Measurements from ENCODE around the gene BST1. TPM values are rescaled to one million over a fixed set of nuclear protein-coding genes. Genes with fewer than 3 reads are reported as not detected.
"Not testable (repeated sequence)": the region's sequence is repeated elsewhere in the genome, so short reads cannot be mapped to it uniquely, and the experiment has no call there.

BST1 gene
- total RNA-seq, 1 donor from 2014 or later = 5.2 TPM

GRCh38 chr4:15755321-15756155, 52.7 kb downstream of the BST1 start:
- no peak overlapping the region for H3K9ac ChIP-seq (ENCODE audit: low read depth in 1 of 3, low read length in 3 of 3)
- H3K9me3 ChIP-seq (ENCODE audit: control insufficient read depth in 3 of 3, low read length in 3 of 3) = no peaks in the 10 kb centered on the region
- H3K4me3 ChIP-seq (ENCODE audit: low read length in 3 of 3) = no peak overlapping the region
- H3K27me3 ChIP-seq (ENCODE audit: control insufficient read depth in 3 of 3, insufficient read depth in 3 of 3, low read length in 3 of 3) = no peaks in the 10 kb centered on the region
- H3K4me1 ChIP-seq (ENCODE audit: control insufficient read depth in 3 of 3, insufficient read depth in 3 of 3, low read length in 3 of 3) = peaks cover 0 to 4% (median 2%) of the 10 kb centered on the region in 3 donors
- no peaks in the 10 kb centered on the region for H3K36me3 ChIP-seq (ENCODE audit: control insufficient read depth in 3 of 3, insufficient read depth in 3 of 3, low read length in 3 of 3)
- no peak overlapping the region for H3K27ac ChIP-seq (ENCODE audit: low read depth, low read length)

DNA sequence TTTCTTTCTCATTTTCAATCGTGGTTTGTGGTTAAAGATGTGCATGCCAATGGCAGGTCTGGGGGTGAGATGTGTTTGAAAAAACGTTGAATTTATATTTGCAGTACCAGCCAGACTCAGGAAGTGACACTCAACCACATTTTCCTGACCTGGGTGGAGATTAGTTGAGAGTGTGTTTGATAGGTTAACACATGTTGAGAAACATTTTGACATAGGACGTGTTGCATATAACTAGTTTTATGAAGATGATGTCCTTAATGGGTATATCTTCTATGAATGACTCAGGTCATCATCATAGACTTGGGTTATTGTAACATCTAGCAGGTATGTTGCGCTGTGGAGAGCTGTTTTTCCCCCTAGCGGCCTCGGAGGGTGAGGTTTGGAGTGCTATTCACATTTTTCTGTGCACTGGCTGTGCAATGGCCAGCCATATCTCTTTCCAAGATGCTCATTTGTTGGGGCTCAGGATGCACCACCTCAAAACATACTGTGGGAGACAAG, 53.5 kb downstream of the BST1 start:
- H3K9ac ChIP-seq (ENCODE audit: low read depth in 1 of 3, low read length in 3 of 3) = no peak overlapping the region
- peaks cover 0 to 4% (median 2%) of the 10 kb centered on the region in 3 donors for H3K4me1 ChIP-seq (ENCODE audit: control insufficient read depth in 3 of 3, insufficient read depth in 3 of 3, low read length in 3 of 3)
- H3K27ac ChIP-seq (ENCODE audit: low read depth, low read length) = no peak overlapping the region
- H3K4me3 ChIP-seq (ENCODE audit: low read length in 3 of 3) = no peak overlapping the region
- H3K36me3 ChIP-seq (ENCODE audit: control insufficient read depth in 3 of 3, insufficient read depth in 3 of 3, low read length in 3 of 3) = no peaks in the 10 kb centered on the region
- H3K9me3 ChIP-seq (ENCODE audit: control insufficient read depth in 3 of 3, low read length in 3 of 3) = no peaks in the 10 kb centered on the region
- H3K27me3 ChIP-seq (ENCODE audit: control insufficient read depth in 3 of 3, insufficient read depth in 3 of 3, low read length in 3 of 3) = no peaks in the 10 kb centered on the region

DNA sequence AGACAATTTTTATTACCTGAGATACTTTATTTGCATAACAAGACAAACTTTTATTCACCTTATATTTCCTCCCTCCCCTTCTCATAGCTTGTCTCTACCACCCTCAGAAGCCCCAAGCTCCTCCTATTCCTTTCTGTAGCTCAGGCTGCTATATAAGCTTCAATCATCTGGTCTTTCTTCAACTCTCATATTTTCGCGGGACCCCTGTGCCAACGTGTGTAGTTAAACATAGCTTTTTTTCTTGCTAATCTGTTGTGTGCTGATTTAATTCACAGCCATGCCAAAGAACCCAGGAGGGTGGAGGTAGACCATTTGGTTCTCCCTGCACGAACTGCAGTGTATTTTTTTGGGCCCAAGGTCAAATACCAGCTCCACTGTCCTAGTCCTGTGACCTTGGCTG, 54.2 kb downstream of the BST1 start:
- Histone ChIP-seq H3K4me1 (ENCODE audit: control insufficient read depth in 3 of 3, insufficient read depth in 3 of 3, low read length in 3 of 3) (peaks cover 0 to 4% (median 2%) of the 10 kb centered on the region in 3 donors), H3K9ac (ENCODE audit: low read depth in 1 of 3, low read length in 3 of 3) (no peak overlapping the region), H3K27me3 (ENCODE audit: control insufficient read depth in 3 of 3, insufficient read depth in 3 of 3, low read length in 3 of 3) (no peaks in the 10 kb centered on the region), H3K36me3 (ENCODE audit: control insufficient read depth in 3 of 3, insufficient read depth in 3 of 3, low read length in 3 of 3) (no peaks in the 10 kb centered on the region), H3K27ac (ENCODE audit: low read depth, low read length) (no peak overlapping the region), H3K4me3 (ENCODE audit: low read length in 3 of 3) (no peak overlapping the region), H3K9me3 (ENCODE audit: control insufficient read depth in 3 of 3, low read length in 3 of 3) (no peaks in the 10 kb centered on the region)

- no peaks in the 10 kb centered on the region for H3K36me3 ChIP-seq (ENCODE audit: control insufficient read depth in 3 of 3, insufficient read depth in 3 of 3, low read length in 3 of 3)
- H3K9me3 ChIP-seq (ENCODE audit: control insufficient read depth in 3 of 3, low read length in 3 of 3) = no peaks in the 10 kb centered on the region
- H3K4me1 ChIP-seq (ENCODE audit: control insufficient read depth in 3 of 3, insufficient read depth in 3 of 3, low read length in 3 of 3) = peaks cover 0 to 3% (median 2%) of the 10 kb centered on the region in 3 donors
- no peak overlapping the region for H3K27ac ChIP-seq (ENCODE audit: low read depth, low read length)
- H3K27me3 ChIP-seq (ENCODE audit: control insufficient read depth in 3 of 3, insufficient read depth in 3 of 3, low read length in 3 of 3) = no peaks in the 10 kb centered on the region
- H3K9ac ChIP-seq (ENCODE audit: low read depth in 1 of 3, low read length in 3 of 3) = no peak overlapping the region
- H3K4me3 ChIP-seq (ENCODE audit: low read length in 3 of 3) = no peak overlapping the region
These were observed 55.4 kb downstream of the BST1 start for GRCh38 chr4:15758294-15758693.

DNA sequence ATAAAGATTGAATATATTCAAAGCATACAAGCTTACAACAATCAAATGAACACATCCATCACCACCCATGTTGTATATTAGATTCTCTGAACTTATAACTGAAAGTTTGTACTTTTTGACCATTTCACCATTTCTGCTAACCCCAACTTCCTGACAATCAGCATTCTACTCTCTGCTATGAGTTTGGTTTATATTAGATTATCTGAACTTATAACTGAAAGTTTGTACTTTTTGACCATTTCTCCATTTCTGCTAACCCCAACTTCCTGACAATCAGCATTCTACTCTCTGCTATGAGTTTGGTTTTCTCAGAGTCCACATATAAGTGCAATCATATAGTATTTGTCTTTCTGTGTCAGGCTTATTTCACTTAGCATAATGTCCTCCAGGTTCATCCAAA, 59.6 kb downstream of the BST1 start:
- H3K27me3 ChIP-seq (ENCODE audit: control insufficient read depth in 3 of 3, insufficient read depth in 3 of 3, low read length in 3 of 3); H3K4me1 ChIP-seq (ENCODE audit: control insufficient read depth in 3 of 3, insufficient read depth in 3 of 3, low read length in 3 of 3); H3K9me3 ChIP-seq (ENCODE audit: control insufficient read depth in 3 of 3, low read length in 3 of 3); H3K4me3 ChIP-seq (ENCODE audit: low read length in 3 of 3); H3K27ac ChIP-seq (ENCODE audit: low read depth, low read length); H3K36me3 ChIP-seq (ENCODE audit: control insufficient read depth in 3 of 3, insufficient read depth in 3 of 3, low read length in 3 of 3); H3K9ac ChIP-seq (ENCODE audit: low read depth in 1 of 3, low read length in 3 of 3): not testable (repeated sequence)

- Histone ChIP-seq H3K27ac (ENCODE audit: low read depth, low read length) (no peak overlapping the region), H3K27me3 (ENCODE audit: control insufficient read depth in 3 of 3, insufficient read depth in 3 of 3, low read length in 3 of 3) (no peaks in the 10 kb centered on the region), H3K36me3 (ENCODE audit: control insufficient read depth in 3 of 3, insufficient read depth in 3 of 3, low read length in 3 of 3) (peaks cover 0 to 5% (median 0%) of the 10 kb centered on the region in 3 donors), H3K9ac (ENCODE audit: low read depth in 1 of 3, low read length in 3 of 3) (no peak overlapping the region), H3K4me1 (ENCODE audit: control insufficient read depth in 3 of 3, insufficient read depth in 3 of 3, low read length in 3 of 3) (no peaks in the 10 kb centered on the region), H3K4me3 (ENCODE audit: low read length in 3 of 3) (no peak overlapping the region), H3K9me3 (ENCODE audit: control insufficient read depth in 3 of 3, low read length in 3 of 3) (no peaks in the 10 kb centered on the region)
These were observed 62.5 kb downstream of the BST1 start for GRCh38 chr4:15765391-15765790.

GRCh38 chr4:15765910-15766697, 63.2 kb downstream of the BST1 start:
- Histone ChIP-seq H3K27ac (ENCODE audit: low read depth, low read length) (no peak overlapping the region), H3K9ac (ENCODE audit: low read depth in 1 of 3, low read length in 3 of 3) (no peak overlapping the region), H3K4me1 (ENCODE audit: control insufficient read depth in 3 of 3, insufficient read depth in 3 of 3, low read length in 3 of 3) (no peaks in the 10 kb centered on the region), H3K36me3 (ENCODE audit: control insufficient read depth in 3 of 3, insufficient read depth in 3 of 3, low read length in 3 of 3) (peaks cover 0 to 5% (median 0%) of the 10 kb centered on the region in 3 donors), H3K4me3 (ENCODE audit: low read length in 3 of 3) (no peak overlapping the region), H3K9me3 (ENCODE audit: control insufficient read depth in 3 of 3, low read length in 3 of 3) (no peaks in the 10 kb centered on the region), H3K27me3 (ENCODE audit: control insufficient read depth in 3 of 3, insufficient read depth in 3 of 3, low read length in 3 of 3) (no peaks in the 10 kb centered on the region)

GRCh38 chr4:15766821-15767220, 64.0 kb downstream of the BST1 start:
- Histone ChIP-seq H3K27me3 (ENCODE audit: control insufficient read depth in 3 of 3, insufficient read depth in 3 of 3, low read length in 3 of 3) (no peaks in the 10 kb centered on the region), H3K9ac (ENCODE audit: low read depth in 1 of 3, low read length in 3 of 3) (no peak overlapping the region), H3K4me1 (ENCODE audit: control insufficient read depth in 3 of 3, insufficient read depth in 3 of 3, low read length in 3 of 3) (no peaks in the 10 kb centered on the region), H3K9me3 (ENCODE audit: control insufficient read depth in 3 of 3, low read length in 3 of 3) (no peaks in the 10 kb centered on the region), H3K4me3 (ENCODE audit: low read length in 3 of 3) (no peak overlapping the region), H3K27ac (ENCODE audit: low read depth, low read length) (no peak overlapping the region), H3K36me3 (ENCODE audit: control insufficient read depth in 3 of 3, insufficient read depth in 3 of 3, low read length in 3 of 3) (peaks cover 0 to 5% (median 0%) of the 10 kb centered on the region in 3 donors)

DNA sequence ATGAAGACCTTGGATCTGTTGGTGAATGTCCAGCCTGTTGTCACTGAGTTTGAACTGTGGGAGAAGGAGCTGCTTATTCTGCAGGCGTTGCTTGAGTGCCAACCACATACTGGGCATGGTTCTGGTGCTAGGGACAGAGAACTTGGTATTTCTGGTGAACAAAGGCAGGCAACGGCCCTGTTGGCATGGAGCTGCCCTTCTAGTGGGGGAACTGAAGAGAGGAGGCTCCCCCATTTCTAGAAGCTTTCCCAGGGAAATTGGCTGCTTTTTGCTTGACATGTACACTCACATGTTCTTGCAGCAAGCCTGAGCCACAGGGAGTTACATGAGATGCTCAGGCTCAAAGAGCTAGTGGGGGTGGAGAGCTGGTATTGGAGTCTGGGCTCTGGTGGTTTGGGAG, 66.3 kb downstream of the BST1 start:
- no peaks in the 10 kb centered on the region for H3K4me1 ChIP-seq (ENCODE audit: control insufficient read depth in 3 of 3, insufficient read depth in 3 of 3, low read length in 3 of 3)
- H3K4me3 ChIP-seq (ENCODE audit: low read length in 3 of 3) = no peak overlapping the region
- H3K9ac ChIP-seq (ENCODE audit: low read depth in 1 of 3, low read length in 3 of 3) = no peak overlapping the region
- H3K27ac ChIP-seq (ENCODE audit: low read depth, low read length) = no peak overlapping the region
- H3K9me3 ChIP-seq (ENCODE audit: control insufficient read depth in 3 of 3, low read length in 3 of 3) = no peaks in the 10 kb centered on the region
- no peaks in the 10 kb centered on the region for H3K27me3 ChIP-seq (ENCODE audit: control insufficient read depth in 3 of 3, insufficient read depth in 3 of 3, low read length in 3 of 3)
- H3K36me3 ChIP-seq (ENCODE audit: control insufficient read depth in 3 of 3, insufficient read depth in 3 of 3, low read length in 3 of 3) = peaks cover 0 to 5% (median 0%) of the 10 kb centered on the region in 3 donors
